Measurements from ENCODE around the gene VASH1. TPM values are rescaled to one million over a fixed set of nuclear protein-coding genes. Genes with fewer than 3 reads are reported as not detected.

VASH1 gene
- total and polyA plus RNA-seq, 2 experiments from 2014 or later: 0.78 to 2.8 TPM

GRCh38 chr14:76774821-76775694, 13.8 kb downstream of the VASH1 start (continued):
- TF ChIP-seq, protein P1, sequence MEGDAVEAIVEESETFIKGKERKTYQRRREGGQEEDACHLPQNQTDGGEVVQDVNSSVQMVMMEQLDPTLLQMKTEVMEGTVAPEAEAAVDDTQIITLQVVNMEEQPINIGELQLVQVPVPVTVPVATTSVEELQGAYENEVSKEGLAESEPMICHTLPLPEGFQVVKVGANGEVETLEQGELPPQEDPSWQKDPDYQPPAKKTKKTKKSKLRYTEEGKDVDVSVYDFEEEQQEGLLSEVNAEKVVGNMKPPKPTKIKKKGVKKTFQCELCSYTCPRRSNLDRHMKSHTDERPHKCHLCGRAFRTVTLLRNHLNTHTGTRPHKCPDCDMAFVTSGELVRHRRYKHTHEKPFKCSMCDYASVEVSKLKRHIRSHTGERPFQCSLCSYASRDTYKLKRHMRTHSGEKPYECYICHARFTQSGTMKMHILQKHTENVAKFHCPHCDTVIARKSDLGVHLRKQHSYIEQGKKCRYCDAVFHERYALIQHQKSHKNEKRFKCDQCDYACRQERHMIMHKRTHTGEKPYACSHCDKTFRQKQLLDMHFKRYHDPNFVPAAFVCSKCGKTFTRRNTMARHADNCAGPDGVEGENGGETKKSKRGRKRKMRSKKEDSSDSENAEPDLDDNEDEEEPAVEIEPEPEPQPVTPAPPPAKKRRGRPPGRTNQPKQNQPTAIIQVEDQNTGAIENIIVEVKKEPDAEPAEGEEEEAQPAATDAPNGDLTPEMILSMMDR (conservative IDR thresholded peaks at IDR 0.05; ENCODE audit: low read depth in 2 of 2): no peak
- TF ChIP-seq ZNF114 (CRISPR knock-in tag; IDR thresholded peaks at IDR 0.05) (no peak), CREB1 (CRISPR knock-in tag; IDR thresholded peaks at IDR 0.05; ENCODE audit: low read depth) (no peak), POLR2AphosphoS5 (IDR thresholded peaks at IDR 0.05; ENCODE audit: low read depth) (no peak), EZH2phosphoT487 (IDR thresholded peaks at IDR 0.05; ENCODE audit: unreplicated experiment) (no peak), ETS1 (IDR thresholded peaks at IDR 0.05) (no peak)

DNA sequence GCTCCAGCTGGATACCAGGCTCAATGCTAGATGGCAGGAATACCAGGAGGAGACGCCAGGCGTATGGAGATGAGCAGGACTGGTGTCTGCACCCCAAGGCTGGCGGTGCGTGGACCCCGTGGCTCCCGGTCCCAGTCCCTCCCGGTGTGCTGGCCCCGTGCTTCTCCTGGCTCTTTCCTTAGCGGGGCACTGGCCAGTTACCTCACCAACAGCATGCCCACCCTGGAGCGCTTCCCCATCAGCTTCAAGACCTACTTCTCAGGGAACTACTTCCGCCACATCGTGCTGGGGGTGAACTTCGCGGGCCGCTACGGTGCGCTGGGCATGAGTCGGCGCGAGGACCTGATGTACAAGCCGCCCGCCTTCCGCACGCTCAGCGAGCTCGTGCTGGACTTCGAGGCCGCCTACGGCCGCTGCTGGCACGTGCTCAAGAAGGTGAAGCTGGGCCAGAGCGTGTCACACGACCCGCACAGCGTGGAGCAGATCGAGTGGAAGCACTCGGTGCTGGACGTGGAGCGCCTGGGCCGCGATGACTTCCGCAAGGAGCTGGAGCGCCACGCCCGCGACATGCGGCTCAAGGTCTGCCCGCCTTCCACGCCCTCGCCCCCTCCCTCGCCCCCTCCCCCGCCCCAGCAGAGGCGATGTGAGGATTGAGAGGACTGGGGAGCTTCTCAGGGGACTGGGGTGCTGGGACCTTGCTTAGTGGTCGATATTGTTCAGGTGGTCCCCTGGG, 14.6 kb downstream of the VASH1 start:
- ATAC-seq (no peak), DNase-seq (ENCODE audit: low spot score) (no peak)
- TF ChIP-seq ZNF331 (CRISPR knock-in tag; IDR thresholded peaks at IDR 0.05; ENCODE audit: low read depth) (no peak), ETS1 (IDR thresholded peaks at IDR 0.05) (no peak), NANOG (IDR thresholded peaks at IDR 0.05; ENCODE audit: borderline replicate concordance) (no peak)
- TF ChIP-seq, protein P1 (conservative IDR thresholded peaks at IDR 0.05; ENCODE audit: low read depth in 2 of 2): no peak
- no peaks in the 10 kb centered on the region for H3K36me3 ChIP-seq (ENCODE audit: insufficient read depth)
- H3K79me2 ChIP-seq (replicated peaks; ENCODE audit: insufficient read depth): no peaks in the 10 kb centered on the region
- H4K20me1 ChIP-seq (replicated peaks; ENCODE audit: insufficient read depth): no peaks in the 10 kb centered on the region
- Mint-ChIP-seq H3K27ac (no peak overlapping the region), H3K4me1 (peaks cover 30% of the 10 kb centered on the region), H3K27me3 (ENCODE audit: insufficient read depth, low read depth, poor library complexity) (peaks cover 17% of the 10 kb centered on the region), H3K36me3 (ENCODE audit: low read depth) (peaks cover 5% of the 10 kb centered on the region; the same call in 1 of the 3 replicates), H3K4me3 (no peak overlapping the region), H3K9me3 (no peaks in the 10 kb centered on the region)
- no peaks in the 10 kb centered on the region for H3K27me3 ChIP-seq (ENCODE audit: insufficient read depth)
- H3K4me2 ChIP-seq: no peak overlapping the region
- no peaks in the 10 kb centered on the region for H3K9me2 ChIP-seq (ENCODE audit: insufficient read depth)
- no peak overlapping the region for H3K27ac ChIP-seq (ENCODE audit: low read depth)
- H2AFZ ChIP-seq: no peak overlapping the region
- no peaks in the 10 kb centered on the region for H3F3A ChIP-seq (replicated peaks; ENCODE audit: low read depth)
- H3K4me3 ChIP-seq: no peak overlapping the region
- no peaks in the 10 kb centered on the region for H3K4me1 ChIP-seq (ENCODE audit: insufficient read depth)
